GM12878 (cell line): ENCODE results near the gene MAPT. TPM values are rescaled to one million over a fixed set of nuclear protein-coding genes. Genes with fewer than 3 reads are reported as not detected.

Experiments
- ATAC-seq: fragments of 200-7000 bp; cut with Tn5 transposase; 3 replicates; pipeline ENCODE4 v1.9.1; 2020; ENCODE audit warnings: mild to moderate bottlenecking, moderate library complexity
- BruUV-seq: library from RNA; stranded (reverse); fragments of 400-500 nt; replicated peaks from 2 replicates; lab custom pipeline; 2021; lab: Mats Ljungman, UMichigan
- CTCF ChIA-PET: fragments of 300-600 bp; sonication (Branson Sonifier 250); formaldehyde crosslinking; extraction: SDS; loops from one replicate; lab custom pipeline; 2021; ENCODE audit warnings: inconsistent platforms; lab: Yijun Ruan, JAX
- POLR2A ChIA-PET: fragments of 350-600 bp; formaldehyde crosslinking; extraction: SDS; loops from one replicate; lab custom pipeline; 2021; ENCODE audit warnings: inconsistent platforms; lab: Charles Lee
- RAD21 ChIA-PET: fragments of 300-600 bp; sonication (Branson Sonifier 250); formaldehyde crosslinking; loops from one replicate; lab custom pipeline; 2023; ENCODE audit warnings: antibody characterized with exemption; ENCODE audit not compliant: unreplicated experiment; lab: Charles Lee
- SMC1A ChIA-PET: fragments of 300-600 bp; sonication (Branson Sonifier 250); formaldehyde crosslinking; loops from one replicate; lab custom pipeline; 2023; ENCODE audit not compliant: unreplicated experiment, uncharacterized antibody; lab: Charles Lee
- DNase-seq: peaks from one replicate; pipeline ENCODE4 v3.0.0-alpha.2; 2011; ENCODE audit warnings: low read depth, low spot score
- FAIRE-seq: peaks from 3 replicates; lab custom pipeline; 2011; peaks lifted over from hg19 to GRCh38; lab: Jason Lieb, UNC
- H2AFZ ChIP-seq: 2 replicates; pipeline ENCODE4 v1.6.0; 2011; ENCODE audit warnings: low read depth, low read length, control low read depth; ENCODE audit not compliant: control insufficient read depth
- H3K27ac ChIP-seq: 2 replicates; pipeline ENCODE4 v1.5.1; 2011; ENCODE audit warnings: control low read depth; ENCODE audit not compliant: control insufficient read depth, insufficient read depth
- H3K27me3 ChIP-seq, 2 experiments: replicated peaks in 1 of 2; 2 replicates each; pipeline versions ENCODE4 v1.6.0 to v1.6.1; 2011; ENCODE audit warnings: low read length in 1 of 2; ENCODE audit not compliant: control insufficient read depth in 2 of 2, insufficient read depth in 2 of 2
- H3K36me3 ChIP-seq, 2 experiments: 2 replicates each; pipeline ENCODE4 v1.5.1; 2011; ENCODE audit warnings: low read length in 1 of 2; ENCODE audit not compliant: control insufficient read depth in 2 of 2, insufficient read depth in 2 of 2
- H3K4me1 ChIP-seq: 2 replicates; pipeline ENCODE4 v1.6.1; 2011; ENCODE audit warnings: mild to moderate bottlenecking, low read length, moderate library complexity, mixed read lengths; ENCODE audit not compliant: control insufficient read depth, insufficient read depth
- H3K4me2 ChIP-seq: 2 replicates; pipeline ENCODE4 v1.6.0; 2011; ENCODE audit warnings: control low read depth; ENCODE audit not compliant: control insufficient read depth, insufficient read depth
- H3K4me3 ChIP-seq: fragments of 200-600 bp; sonication (generic); 2 replicates; pipeline ENCODE4 v1.5.1; 2016
- H3K79me2 ChIP-seq: 2 replicates; pipeline ENCODE4 v1.6.0; 2011; ENCODE audit warnings: low read length; ENCODE audit not compliant: control insufficient read depth, insufficient read depth
- H3K9ac ChIP-seq: 2 replicates; pipeline ENCODE4 v1.8.0; 2011; ENCODE audit warnings: low read length, control low read depth, mixed read lengths; ENCODE audit not compliant: control insufficient read depth, insufficient read depth
- H3K9me3 ChIP-seq: replicated peaks from 3 replicates; pipeline ENCODE4 v1.5.1; 2011; ENCODE audit warnings: mild to moderate bottlenecking, low read length; ENCODE audit not compliant: control insufficient read depth, insufficient read depth
- H4K20me1 ChIP-seq: 2 replicates; pipeline ENCODE4 v1.6.0; 2011; ENCODE audit not compliant: control insufficient read depth, insufficient read depth
- BACH1 ChIP-seq: fragments of 450-650 bp; IDR thresholded peaks from 2 replicates; pipeline ENCODE4 v1.6.1; 2017; ENCODE audit warnings: mild to moderate bottlenecking, borderline replicate concordance
- EP300 ChIP-seq, 2 experiments: fragments of 150-350 bp in 1 of 2; IDR thresholded peaks; 2 replicates each; pipeline ENCODE4 v1.6.1; 2011 to 2012; ENCODE audit warnings: low read depth in 2 of 2, low read length in 2 of 2, borderline replicate concordance in 1 of 2, improper control_type of control experiment in 1 of 2, inconsistent platforms in 1 of 2; ENCODE audit not compliant: control insufficient read depth in 1 of 2
- ESRRA ChIP-seq: IDR thresholded peaks from 2 replicates; pipeline ENCODE4 v1.6.1; 2012; ENCODE audit warnings: mild to moderate bottlenecking, low read length, improper control_type of control experiment
- EZH2 ChIP-seq: IDR thresholded peaks from 2 replicates; pipeline ENCODE4 v1.6.1; 2012; ENCODE audit warnings: low read depth, mild to moderate bottlenecking, control low read depth, inconsistent platforms, low read length, borderline replicate concordance; ENCODE audit not compliant: control insufficient read depth
- IRF4 ChIP-seq: IDR thresholded peaks from 2 replicates; pipeline ENCODE4 v1.6.1; 2011; ENCODE audit warnings: low read depth, low read length
- KDM1A ChIP-seq: fragments of 200-600 bp; sonication (generic); IDR thresholded peaks from 2 replicates; pipeline ENCODE4 v1.6.1; 2016; ENCODE audit warnings: borderline replicate concordance
- MAX ChIP-seq: IDR thresholded peaks from 2 replicates; pipeline ENCODE4 v1.6.1; 2012; ENCODE audit warnings: low read depth, low read length, improper control_type of control experiment
- MTA3 ChIP-seq: IDR thresholded peaks from 2 replicates; pipeline ENCODE4 v1.6.1; 2012; ENCODE audit warnings: low read length, inconsistent platforms, borderline replicate concordance
- NFIC ChIP-seq: IDR thresholded peaks from 2 replicates; pipeline ENCODE4 v1.6.1; 2012; ENCODE audit warnings: low read depth, mild to moderate bottlenecking, inconsistent platforms, low read length, moderate library complexity
- NRF1 ChIP-seq: conservative IDR thresholded peaks from 2 replicates; pipeline ENCODE4 v1.6.1; 2011; ENCODE audit warnings: mild to moderate bottlenecking, low read depth, low read length, improper control_type of control experiment
- RAD21 ChIP-seq: IDR thresholded peaks from 2 replicates; pipeline ENCODE4 v1.6.1; 2011; ENCODE audit warnings: mild to moderate bottlenecking, low read depth, low read length, moderate library complexity; ENCODE audit not compliant: insufficient read depth
- RAD51 ChIP-seq: fragments of 450-650 bp; IDR thresholded peaks from 2 replicates; pipeline ENCODE4 v1.6.1; 2016; ENCODE audit warnings: moderate library complexity, mild to moderate bottlenecking, inconsistent platforms
- RCOR1 ChIP-seq: conservative IDR thresholded peaks from 2 replicates; pipeline ENCODE4 v1.6.1; 2012; ENCODE audit warnings: low read depth, low read length, improper control_type of control experiment
- SREBF2 ChIP-seq: IDR thresholded peaks from 2 replicates; pipeline ENCODE4 v1.6.1; 2012; ENCODE audit warnings: mild to moderate bottlenecking, low read length
- STAT1 ChIP-seq: fragments of 450-650 bp; conservative IDR thresholded peaks from 2 replicates; pipeline ENCODE4 v1.6.1; 2014; ENCODE audit warnings: antibody characterized with exemption, mild to moderate bottlenecking
- SUPT20H ChIP-seq: IDR thresholded peaks from 2 replicates; pipeline ENCODE4 v1.6.1; 2011; ENCODE audit warnings: low read depth, mild to moderate bottlenecking, low read length, moderate library complexity, borderline replicate concordance; ENCODE audit not compliant: control insufficient read depth
- WRNIP1 ChIP-seq: IDR thresholded peaks from 2 replicates; pipeline ENCODE4 v1.6.1; 2011; ENCODE audit warnings: low read depth, low read length, improper control_type of control experiment, borderline replicate concordance
- WGBS: methylation state at CpG from one replicate; pipeline ENCODE4 v1.1.6; 2016; ENCODE audit warnings: low lambda C conversion rate; ENCODE audit not compliant: insufficient replicate concordance, insufficient coverage; ENCODE audit errors: missing lambda C conversion rate; 5-methylcytosine and 5-hydroxymethylcytosine counted together
- in situ Hi-C: fragments of 300-500 bp; cut with MboI; formaldehyde crosslinking; loops from 9 replicates; pipeline ENCODE4 v1.14.3; 2018; ENCODE audit warnings: mixed read lengths
- intact Hi-C: fragments of 100-400 bp; cut with micrococcal nuclease; formaldehyde crosslinking; loops from one replicate; pipeline ENCODE4 v1.14.2; 2022; ENCODE audit not compliant: unreplicated experiment
- polyA plus RNA-seq, 11 experiments: library from polyadenylated mRNA; depleted of rRNA in 4 of 11; unstranded in 6 of 11; stranded (reverse) in 5 of 11; fragments of >200 nt; fragmentation: Nextera tagmentation in 4 of 11; fragmentation: Illumina TruSeq in 1 of 11; extraction: Ambion mirVana in 4 of 11; extraction: Trizol in 1 of 11; gene quantifications; 1 replicate in 1 of 11; 2 replicates in 10 of 11; pipeline versions ENCODE4 v1.2.1 to v1.2.3, GENCODE V29; 2011 to 2016; ENCODE audit warnings: inconsistent platforms in 2 of 11, missing spikeins in 2 of 11, low read depth in 1 of 11
- total RNA-seq, 4 experiments: library from RNA; depleted of rRNA in 3 of 4; stranded (reverse); fragments of >200 nt in 3 of 4; fragmentation: Illumina TruSeq in 1 of 4; extraction: Trizol in 1 of 4; gene quantifications; 2 replicates each; pipeline versions ENCODE4 v1.2.1 to v1.2.3, GENCODE V29; 2013 to 2021

MAPT gene
- total and polyA plus RNA-seq, 10 of the 15 experiments (the other 5 are each of a cell fraction or from before 2014, with no cell fraction given): under 0.01 to 0.05 (median 0.03) TPM; not detected in 7

GRCh38 chr17:45966606-45967280, 72.4 kb downstream of the MAPT start (continued):
- no peak for TF ChIP-seq WRNIP1

- ChIA-PET RAD21 (no interaction called here), CTCF (interaction anchor here (1.1 to 1.4 kb wide), 2 partner anchors 10 to 18 kb away, joined by 3 read pairs; no protein-coding TSS in a partner anchor), SMC1A (no interaction called here), POLR2A (no interaction called here)
- in situ Hi-C loops (no loop called here), intact Hi-C loops (no loop called here)
- no peak overlapping the region for H3K9ac ChIP-seq
- FAIRE-seq: no peak
- 33% methylated on average over 5 of the region's 5 CpGs for WGBS
- no peaks in the 10 kb centered on the region; a peak in 2 of 4 replicates for H3K27me3 ChIP-seq
- no peak for ATAC-seq
- H3K4me1 ChIP-seq: no peaks in the 10 kb centered on the region
- H3K27ac ChIP-seq: no peak overlapping the region
- no peaks in the 10 kb centered on the region for H4K20me1 ChIP-seq
- no peak overlapping the region for H3K4me3 ChIP-seq
- H3K36me3 ChIP-seq: no peaks in the 10 kb centered on the region
- BruUV-seq: no TSS peak
- no peaks in the 10 kb centered on the region for H3K79me2 ChIP-seq
- TF ChIP-seq NFIC (no peak), KDM1A (no peak), SREBF2 (no peak), RCOR1 (no peak)
- TF ChIP-seq, all 136 proteins: peak for 0
- no peak for DNase-seq
- Histone ChIP-seq H2AFZ (no peak overlapping the region), H3K9me3 (no peaks in the 10 kb centered on the region; the same call in 2 of the 3 replicates), H3K4me2 (no peak overlapping the region)
These were observed 73.0 kb downstream of the MAPT start for GRCh38 chr17:45967378-45967777.

GRCh38 chr17:45968732-45969131, 74.4 kb downstream of the MAPT start:
- H2AFZ ChIP-seq: no peak overlapping the region
- H3K4me2 ChIP-seq: no peak overlapping the region
- no TSS peak for BruUV-seq
- no peaks in the 10 kb centered on the region for H3K4me1 ChIP-seq
- H3K79me2 ChIP-seq: no peaks in the 10 kb centered on the region
- RAD21 ChIA-PET: no interaction called here
- POLR2A ChIA-PET: no interaction called here
- H4K20me1 ChIP-seq: no peaks in the 10 kb centered on the region
- in situ Hi-C loops (no loop called here), intact Hi-C loops (no loop called here)
- no peaks in the 10 kb centered on the region for H3K36me3 ChIP-seq
- SMC1A ChIA-PET: no interaction called here
- no peak for DNase-seq
- no peaks in the 10 kb centered on the region; a peak in 2 of 4 replicates for H3K27me3 ChIP-seq
- CTCF ChIA-PET: interaction anchor here (0.6 kb wide), 1 partner anchor 110 kb away, joined by 3 read pairs; no protein-coding TSS in a partner anchor
- no peak for FAIRE-seq
- no peaks in the 10 kb centered on the region; the same call in 2 of the 3 replicates for H3K9me3 ChIP-seq
- ATAC-seq: no peak
- H3K9ac ChIP-seq: no peak overlapping the region
- 19% methylated on average over 2 of the region's 2 CpGs for WGBS
- H3K27ac ChIP-seq: no peak overlapping the region
- no peak overlapping the region for H3K4me3 ChIP-seq
- TF ChIP-seq EP300 (IDR thresholded peaks at IDR 0.05; ENCODE audit: borderline replicate concordance in 1 of 2, control insufficient read depth in 1 of 2, low read depth in 2 of 2, low read length in 2 of 2): no peak
- TF ChIP-seq MTA3: no peak
- no peak for TF ChIP-seq IRF4
- no peak for TF ChIP-seq SUPT20H
- TF ChIP-seq NRF1: no peak
- TF ChIP-seq RAD21: no peak
- TF ChIP-seq STAT1: no peak
- TF ChIP-seq MAX: no peak
- TF ChIP-seq EZH2: no peak
- TF ChIP-seq RAD51: no peak
- no peak for TF ChIP-seq BACH1
- TF ChIP-seq ESRRA: no peak
